ENCODE results near the gene ATP1A1. TPM values are rescaled to one million over a fixed set of nuclear protein-coding genes. Genes with fewer than 3 reads are reported as not detected.

Gene ATP1A1
- polyA plus RNA-seq, 2 of the 4 experiments (the other 2 are of a cell fraction): 119 to 171 TPM

- FAIRE-seq: no peak
- TF ChIP-seq ZNF302 (CRISPR knock-in tag; IDR thresholded peaks at IDR 0.05): no peak
- TF ChIP-seq MAZ (IDR thresholded peaks at IDR 0.05; ENCODE audit: borderline replicate concordance, low read depth, low read length): no peak
- TF ChIP-seq RCOR1 (IDR thresholded peaks at IDR 0.05; ENCODE audit: low read depth, low read length): no peak
- no peak for TF ChIP-seq CBX2 (IDR thresholded peaks at IDR 0.05; ENCODE audit: borderline replicate concordance, low read depth)
- POLR2A ChIA-PET: no interaction called here
- 12% methylated on average over 2 of the region's 2 CpGs for WGBS (ENCODE audit: missing lambda C conversion rate)
- Histone ChIP-seq H3K4me1 (no peaks in the 10 kb centered on the region), H3K27ac (no peak overlapping the region), H3K4me2 (no peak overlapping the region), H3K4me3 (no peak overlapping the region), H3K9me3 (no peaks in the 10 kb centered on the region)
- ATAC-seq: no peak
- CTCF ChIA-PET: no interaction called here
- no peak for DNase-seq (ENCODE audit: low read depth in 1 of 2, low spot score in 1 of 2)
Measured at GRCh38 chr1:116340506-116341231, 32.4 kb upstream of the ATP1A1 start.

DNA sequence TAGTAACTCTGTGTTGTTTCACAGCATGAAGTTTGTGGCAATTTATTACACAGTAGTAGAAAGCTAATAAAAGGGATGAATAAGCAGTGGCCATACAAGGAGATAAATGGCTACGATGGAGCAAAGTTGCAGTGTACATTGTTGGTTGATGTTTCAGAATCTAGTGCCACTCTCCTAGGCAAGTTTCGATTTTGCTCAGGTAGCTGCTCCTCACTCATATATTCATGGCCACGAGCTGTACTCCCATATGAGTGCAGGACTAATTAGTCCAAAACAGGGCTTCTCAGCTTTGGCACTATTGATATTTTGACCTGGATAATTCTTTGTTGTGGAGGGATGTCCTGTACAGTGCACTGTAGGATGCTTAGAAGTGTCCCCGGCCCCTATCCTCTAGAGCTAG lies 30.0 kb upstream of the ATP1A1 start:
- Histone ChIP-seq H3K27ac (no peak overlapping the region), H3K4me3 (no peak overlapping the region), H3K4me1 (no peaks in the 10 kb centered on the region), H3K4me2 (no peak overlapping the region), H3K9me3 (no peaks in the 10 kb centered on the region)
- ATAC-seq (no peak), DNase-seq (ENCODE audit: low read depth in 1 of 2, low spot score in 1 of 2) (no peak), FAIRE-seq (no peak)
- TF ChIP-seq CBX8 (IDR thresholded peaks at IDR 0.05) (no peak), EHMT2 (IDR thresholded peaks at IDR 0.05; ENCODE audit: low read depth) (no peak), ZSCAN20 (CRISPR knock-in tag; IDR thresholded peaks at IDR 0.05) (no peak), NR3C1 (IDR thresholded peaks at IDR 0.05) (no peak), RAD21 (conservative IDR thresholded peaks at IDR 0.05 in 1 of 2, IDR thresholded peaks at IDR 0.05 in 1 of 2) (no peak), MAFK (IDR thresholded peaks at IDR 0.05; ENCODE audit: partially characterized antibody) (no peak), HMGXB4 (CRISPR knock-in tag; IDR thresholded peaks at IDR 0.05; ENCODE audit: borderline replicate concordance) (no peak), KDM1A (IDR thresholded peaks at IDR 0.05; ENCODE audit: low read depth) (no peak), HDAC2 (IDR thresholded peaks at IDR 0.05) (no peak), MYC (IDR thresholded peaks at IDR 0.05; ENCODE audit: borderline replicate concordance, low read length) (no peak), FOSL2 (IDR thresholded peaks at IDR 0.05) (no peak), FOSL2 (CRISPR knock-in tag; IDR thresholded peaks at IDR 0.05) (no peak), ZC3H11A (IDR thresholded peaks at IDR 0.05) (no peak), EP300 (IDR thresholded peaks at IDR 0.05) (no peak), HOXA7 (CRISPR knock-in tag; IDR thresholded peaks at IDR 0.05) (no peak), POLR2A (IDR thresholded peaks at IDR 0.05; ENCODE audit: low read length) (no peak), RFX5 (IDR thresholded peaks at IDR 0.05) (no peak), CEBPB (IDR thresholded peaks at IDR 0.05) (no peak), CHD4 (IDR thresholded peaks at IDR 0.05; ENCODE audit: borderline replicate concordance) (no peak)
- TF ChIP-seq, protein P1, sequence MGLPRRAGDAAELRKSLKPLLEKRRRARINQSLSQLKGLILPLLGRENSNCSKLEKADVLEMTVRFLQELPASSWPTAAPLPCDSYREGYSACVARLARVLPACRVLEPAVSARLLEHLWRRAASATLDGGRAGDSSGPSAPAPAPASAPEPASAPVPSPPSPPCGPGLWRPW (IDR thresholded peaks at IDR 0.05): no peak
- TF ChIP-seq, protein P2, sequence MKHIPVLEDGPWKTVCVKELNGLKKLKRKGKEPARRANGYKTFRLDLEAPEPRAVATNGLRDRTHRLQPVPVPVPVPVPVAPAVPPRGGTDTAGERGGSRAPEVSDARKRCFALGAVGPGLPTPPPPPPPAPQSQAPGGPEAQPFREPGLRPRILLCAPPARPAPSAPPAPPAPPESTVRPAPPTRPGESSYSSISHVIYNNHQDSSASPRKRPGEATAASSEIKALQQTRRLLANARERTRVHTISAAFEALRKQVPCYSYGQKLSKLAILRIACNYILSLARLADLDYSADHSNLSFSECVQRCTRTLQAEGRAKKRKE (CRISPR knock-in tag; IDR thresholded peaks at IDR 0.05; ENCODE audit: low read depth): no peak
- ChIA-PET POLR2A (no interaction called here), CTCF (interaction anchor here (2.5 kb wide), 1 partner anchor 143 kb away, joined by 5 read pairs; no protein-coding TSS in a partner anchor)
- 18% methylated on average over 4 of the region's 4 CpGs for WGBS (ENCODE audit: missing lambda C conversion rate)

Measured in A549 (cell line).